IPS-18c (cell line): ENCODE measurements around the gene ZFP64.

ENCODE experiments used
- H3K4me3 ChIP-seq: 2 replicates; pipeline ENCODE4 v1.7.0; 2013; ENCODE audit warnings: low read depth, mild to moderate bottlenecking, low read length, moderate library complexity; ENCODE audit not compliant: insufficient read depth
- H3K9me3 ChIP-seq: one replicate; pipeline ENCODE4 v1.6.1; 2013; ENCODE audit warnings: mild to moderate bottlenecking, low read length, moderate library complexity; ENCODE audit not compliant: control insufficient read depth, insufficient read depth

The ZFP64 gene

DNA sequence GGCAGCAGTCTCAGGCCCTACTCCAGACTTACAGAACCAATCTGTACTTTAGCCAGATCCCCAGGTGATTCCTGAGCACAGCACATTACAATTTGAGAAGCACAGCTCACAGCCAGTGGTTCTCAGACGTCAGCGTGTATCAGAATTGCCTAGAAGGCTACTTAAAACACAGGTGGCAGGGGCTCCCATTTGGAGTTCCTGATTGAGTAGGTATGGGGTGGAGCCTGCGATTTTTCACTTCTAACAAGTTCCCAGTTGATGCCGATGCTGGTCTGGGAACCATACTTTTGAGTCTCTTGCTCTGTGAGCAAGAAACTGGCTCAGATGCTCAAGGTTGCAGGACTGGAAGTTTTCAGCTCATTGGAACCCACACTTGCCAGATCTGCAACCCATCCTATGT lies 89.5 kb downstream of the ZFP64 start:
- no peaks in the 10 kb centered on the region for H3K9me3 ChIP-seq
- H3K4me3 ChIP-seq: no peak overlapping the region
